ENCODE results near the gene TBL2.

The TBL2 gene

GRCh38 chr7:73522105-73522872, 56.1 kb downstream of the TBL2 start, which contains the start of gene BAZ1B:
Gene BAZ1B (minus strand): TSS chr7:73522293. CDS start chr7:73521933, 360 bp downstream.
- Histone ChIP-seq H3K9me3 (ENCODE audit: low read length) (no peaks in the 10 kb centered on the region), H3K27me3 (ENCODE audit: control insufficient read depth in 1 of 2, insufficient read depth in 2 of 2, low read length in 2 of 2) (no peaks in the 10 kb centered on the region), H3K4me1 (ENCODE audit: insufficient read depth, low read length) (peaks cover 31% of the 10 kb centered on the region), H3K4me3 (ENCODE audit: low read depth in 1 of 2, low read length in 2 of 2) (peak within 1 kb of the TSS; percentile 49 to 55), H3K36me3 (ENCODE audit: insufficient read depth, low read length) (peaks cover under 1% of the 10 kb centered on the region), H3K27ac (ENCODE audit: low read depth, low read length) (peak within 1 kb of the TSS; percentile 91), H3K9ac (ENCODE audit: low read length) (peak within 1 kb of the TSS; percentile 49)

DNA sequence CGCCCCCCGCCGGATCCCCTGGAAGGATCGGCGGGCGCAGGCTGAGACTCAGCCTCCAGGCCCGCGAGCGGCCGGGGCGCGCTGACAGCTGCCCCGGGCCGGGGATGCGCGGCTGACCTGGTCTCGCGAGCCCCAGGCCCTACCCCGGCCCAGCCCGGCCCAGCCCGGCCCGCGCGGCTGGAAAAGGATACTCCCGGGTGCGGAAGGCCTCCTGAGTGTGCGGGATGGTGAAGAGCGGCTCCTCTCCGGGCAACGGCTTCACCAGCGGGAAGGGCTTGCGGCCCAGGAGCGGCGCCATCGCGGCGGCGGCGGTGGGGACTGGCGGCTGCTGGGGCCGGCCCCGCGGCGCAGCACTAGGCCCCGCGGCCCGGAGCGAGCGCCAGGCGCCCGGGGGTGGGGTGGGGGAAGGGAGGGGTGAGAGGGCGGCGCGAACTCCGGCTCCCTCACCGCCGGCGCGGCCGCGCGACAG, 56.7 kb downstream of the TBL2 start:
- peak overlapping the region; percentile 91 for H3K27ac ChIP-seq (ENCODE audit: low read depth, low read length)
- no peaks in the 10 kb centered on the region for H3K9me3 ChIP-seq (ENCODE audit: low read length)
- H3K9ac ChIP-seq (ENCODE audit: low read length) = peak overlapping the region; percentile 49
- peak overlapping the region; percentile 49 to 55 for H3K4me3 ChIP-seq (ENCODE audit: low read depth in 1 of 2, low read length in 2 of 2)
- no peaks in the 10 kb centered on the region for H3K27me3 ChIP-seq (ENCODE audit: control insufficient read depth in 1 of 2, insufficient read depth in 2 of 2, low read length in 2 of 2)
- H3K36me3 ChIP-seq (ENCODE audit: insufficient read depth, low read length) = peaks cover 5% of the 10 kb centered on the region
- H3K4me1 ChIP-seq (ENCODE audit: insufficient read depth, low read length) = peaks cover 34% of the 10 kb centered on the region

- Histone ChIP-seq H3K27me3 (ENCODE audit: control insufficient read depth in 1 of 2, insufficient read depth in 2 of 2, low read length in 2 of 2) (no peaks in the 10 kb centered on the region), H3K4me3 (ENCODE audit: low read depth in 1 of 2, low read length in 2 of 2) (peak overlapping the region; percentile 49 to 55), H3K9ac (ENCODE audit: low read length) (peak overlapping the region; percentile 49), H3K27ac (ENCODE audit: low read depth, low read length) (peak overlapping the region; percentile 91), H3K9me3 (ENCODE audit: low read length) (no peaks in the 10 kb centered on the region), H3K36me3 (ENCODE audit: insufficient read depth, low read length) (peaks cover 6% of the 10 kb centered on the region), H3K4me1 (ENCODE audit: insufficient read depth, low read length) (peaks cover 34% of the 10 kb centered on the region)
These were observed 57.4 kb downstream of the TBL2 start for GRCh38 chr7:73520673-73521635.

DNA sequence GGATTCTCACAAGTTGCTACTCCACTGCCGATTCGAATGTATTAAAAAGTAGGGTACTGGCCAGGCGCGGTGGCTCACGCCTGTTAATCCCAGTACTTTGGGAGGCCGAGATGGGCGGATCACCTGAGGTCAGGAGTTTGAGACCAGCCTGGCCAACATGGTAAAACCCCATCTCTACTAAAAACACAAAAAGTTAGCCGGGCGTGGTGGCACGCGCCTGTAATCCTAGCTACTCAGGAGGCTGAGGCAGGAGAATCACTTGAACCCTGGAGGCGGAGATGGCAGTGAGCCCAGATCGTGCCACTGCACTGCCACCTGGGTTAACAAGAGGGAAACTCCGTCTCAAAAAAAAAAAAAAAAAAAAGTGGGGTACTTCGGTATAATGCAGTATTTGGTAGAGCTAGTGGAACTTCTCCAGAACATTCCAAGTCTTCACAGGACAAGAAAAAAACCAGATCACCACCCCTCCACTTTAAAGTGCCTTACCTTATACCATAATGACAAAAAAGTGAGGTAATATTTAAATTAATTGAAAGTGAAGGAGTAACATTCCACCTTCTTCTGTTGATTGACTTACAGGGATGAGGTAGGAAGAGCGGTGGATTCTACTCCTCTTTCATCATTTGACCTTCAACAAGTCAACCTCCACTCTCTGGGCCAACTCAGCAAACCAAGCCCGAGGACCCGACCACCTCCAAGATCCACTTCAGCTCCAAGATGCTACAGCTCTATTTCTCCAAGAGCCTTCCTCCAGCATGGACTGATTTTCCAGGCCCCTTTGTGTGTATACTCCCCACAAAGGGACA, 58.3 kb downstream of the TBL2 start:
- Histone ChIP-seq H3K9me3 (ENCODE audit: low read length) (no peaks in the 10 kb centered on the region), H3K27me3 (ENCODE audit: control insufficient read depth in 1 of 2, insufficient read depth in 2 of 2, low read length in 2 of 2) (no peaks in the 10 kb centered on the region), H3K4me1 (ENCODE audit: insufficient read depth, low read length) (peaks cover 34% of the 10 kb centered on the region), H3K9ac (ENCODE audit: low read length) (peak overlapping the region; percentile 49), H3K36me3 (ENCODE audit: insufficient read depth, low read length) (peaks cover 15% of the 10 kb centered on the region), H3K27ac (ENCODE audit: low read depth, low read length) (peak overlapping the region; percentile 91), H3K4me3 (ENCODE audit: low read depth in 1 of 2, low read length in 2 of 2) (peak overlapping the region in 1 of 2 donors; percentile 49)

DNA sequence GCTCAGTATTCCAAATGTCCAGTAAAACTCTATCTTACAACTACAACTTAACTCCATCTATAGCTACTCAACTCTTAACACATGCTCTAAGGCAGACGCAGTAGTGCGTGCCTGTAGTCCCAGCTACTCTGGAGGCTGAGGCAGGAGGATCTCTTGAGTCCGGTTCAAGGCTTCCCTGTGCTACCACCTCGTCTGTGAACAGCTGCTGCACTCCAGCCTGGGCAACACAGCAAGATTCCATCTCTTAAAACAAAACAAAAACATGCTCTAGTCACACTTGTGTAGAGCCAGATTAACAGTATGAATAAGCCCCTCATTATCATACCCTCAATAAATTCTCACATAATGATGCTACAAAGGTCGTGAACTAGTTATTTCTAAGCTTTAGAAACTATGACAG, 59.9 kb downstream of the TBL2 start:
- Histone ChIP-seq H3K4me1 (ENCODE audit: insufficient read depth, low read length) (peaks cover 37% of the 10 kb centered on the region), H3K9ac (ENCODE audit: low read length) (peak overlapping the region; percentile 23), H3K36me3 (ENCODE audit: insufficient read depth, low read length) (peaks cover 21% of the 10 kb centered on the region), H3K9me3 (ENCODE audit: low read length) (no peaks in the 10 kb centered on the region), H3K27ac (ENCODE audit: low read depth, low read length) (peak overlapping the region; percentile 48), H3K27me3 (ENCODE audit: control insufficient read depth in 1 of 2, insufficient read depth in 2 of 2, low read length in 2 of 2) (no peaks in the 10 kb centered on the region), H3K4me3 (ENCODE audit: low read depth in 1 of 2, low read length in 2 of 2) (no peak overlapping the region)

Measured in muscle layer of colon (tissue), 2 donors.